ENCODE results near the gene ALDH1B1. TPM values are rescaled to one million over a fixed set of nuclear protein-coding genes. Genes with fewer than 3 reads are reported as not detected.

The ALDH1B1 gene
- total and polyA plus RNA-seq, 10 of the 15 experiments (the other 5 are each of a cell fraction or from before 2014, with no cell fraction given) = 8.6 to 38.5 (median 30.9) TPM

DNA sequence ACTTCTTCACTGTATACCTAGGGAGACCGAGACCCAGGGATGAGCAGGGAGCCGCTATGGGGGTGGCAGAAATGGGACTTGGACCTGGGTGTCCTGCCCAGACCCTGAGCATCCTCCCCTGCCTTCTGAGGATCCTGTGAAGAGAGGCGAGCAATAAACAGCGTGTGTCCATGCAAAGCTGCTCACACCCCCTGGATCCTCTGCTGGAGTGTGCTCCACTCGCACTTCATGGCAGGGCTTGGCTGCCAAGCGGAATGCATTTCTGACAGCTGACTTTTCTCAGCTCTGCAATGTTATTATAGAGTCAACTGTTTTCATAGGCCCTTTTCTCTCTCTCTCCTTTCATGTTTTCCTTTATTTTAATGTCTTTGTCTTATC is 31.0 kb upstream of the ALDH1B1 start:
- Histone ChIP-seq H3K4me1 (ENCODE audit: control insufficient read depth, insufficient read depth, low read length) (no peaks in the 10 kb centered on the region), H3K9me3 (replicated peaks; ENCODE audit: control insufficient read depth, insufficient read depth, low read length) (no peaks in the 10 kb centered on the region), H2AFZ (ENCODE audit: control insufficient read depth, low read depth, low read length) (no peak overlapping the region), H3K27me3 (replicated peaks in 1 of 2; ENCODE audit: control insufficient read depth in 2 of 2, insufficient read depth in 2 of 2, low read length in 1 of 2) (no peaks in the 10 kb centered on the region), H3K4me3 (no peak overlapping the region), H4K20me1 (ENCODE audit: control insufficient read depth, insufficient read depth) (no peaks in the 10 kb centered on the region), H3K9ac (ENCODE audit: control insufficient read depth, insufficient read depth, low read length) (no peak overlapping the region), H3K27ac (ENCODE audit: control insufficient read depth, insufficient read depth) (no peak overlapping the region), H3K4me2 (ENCODE audit: control insufficient read depth, insufficient read depth) (no peak overlapping the region), H3K79me2 (ENCODE audit: control insufficient read depth, insufficient read depth, low read length) (no peaks in the 10 kb centered on the region), H3K36me3 (ENCODE audit: control insufficient read depth in 2 of 2, insufficient read depth in 2 of 2, low read length in 1 of 2) (no peaks in the 10 kb centered on the region)
- POLR2A ChIA-PET = no interaction called here
- 39% methylated on average over 6 of the region's 6 CpGs for WGBS (ENCODE audit: insufficient coverage, insufficient replicate concordance, low lambda C conversion rate, missing lambda C conversion rate)
- BruUV-seq (replicated peaks) = no TSS peak
- ATAC-seq (no peak), DNase-seq (ENCODE audit: low read depth, low spot score) (no peak), FAIRE-seq (no peak)
- intact Hi-C loops (cut with micrococcal nuclease; ENCODE audit: unreplicated experiment) (no loop called here), in situ Hi-C loops (cut with MboI) (loop anchor here (5.0 kb wide), 1 partner anchor 449 kb away; no protein-coding TSS in a partner anchor)
- SMC1A ChIA-PET (ENCODE audit: uncharacterized antibody, unreplicated experiment) = interaction anchor here (0.7 to 4.9 kb wide), 9 partner anchors 9 to 1509 kb away, joined by 3 to 35 read pairs (median 3); no protein-coding TSS in a partner anchor
- CTCF ChIA-PET = interaction anchor here (0.9 to 10.7 kb wide), 5 partner anchors 27 to 449 kb away, joined by 3 to 120 read pairs (median 8); partner anchors contain the start of gene SHB
- RAD21 ChIA-PET (ENCODE audit: unreplicated experiment) = interaction anchor here (1.3 to 5.4 kb wide), 6 partner anchors 252 to 448 kb away, joined by 3 to 31 read pairs (median 6); no protein-coding TSS in a partner anchor
- TF ChIP-seq CREB1 (IDR thresholded peaks at IDR 0.05; ENCODE audit: low read depth) (no peak), YY1 (IDR thresholded peaks at IDR 0.05; ENCODE audit: low read depth, low read length) (no peak), FOXM1 (IDR thresholded peaks at IDR 0.05; ENCODE audit: low read depth, low read length) (no peak), SRF (IDR thresholded peaks at IDR 0.05; ENCODE audit: low read depth in 2 of 2, low read length in 2 of 2) (no peak), ESRRA (IDR thresholded peaks at IDR 0.05; ENCODE audit: low read length) (no peak), TARDBP (IDR thresholded peaks at IDR 0.05; ENCODE audit: borderline replicate concordance) (no peak)
- TF ChIP-seq, protein P1, sequence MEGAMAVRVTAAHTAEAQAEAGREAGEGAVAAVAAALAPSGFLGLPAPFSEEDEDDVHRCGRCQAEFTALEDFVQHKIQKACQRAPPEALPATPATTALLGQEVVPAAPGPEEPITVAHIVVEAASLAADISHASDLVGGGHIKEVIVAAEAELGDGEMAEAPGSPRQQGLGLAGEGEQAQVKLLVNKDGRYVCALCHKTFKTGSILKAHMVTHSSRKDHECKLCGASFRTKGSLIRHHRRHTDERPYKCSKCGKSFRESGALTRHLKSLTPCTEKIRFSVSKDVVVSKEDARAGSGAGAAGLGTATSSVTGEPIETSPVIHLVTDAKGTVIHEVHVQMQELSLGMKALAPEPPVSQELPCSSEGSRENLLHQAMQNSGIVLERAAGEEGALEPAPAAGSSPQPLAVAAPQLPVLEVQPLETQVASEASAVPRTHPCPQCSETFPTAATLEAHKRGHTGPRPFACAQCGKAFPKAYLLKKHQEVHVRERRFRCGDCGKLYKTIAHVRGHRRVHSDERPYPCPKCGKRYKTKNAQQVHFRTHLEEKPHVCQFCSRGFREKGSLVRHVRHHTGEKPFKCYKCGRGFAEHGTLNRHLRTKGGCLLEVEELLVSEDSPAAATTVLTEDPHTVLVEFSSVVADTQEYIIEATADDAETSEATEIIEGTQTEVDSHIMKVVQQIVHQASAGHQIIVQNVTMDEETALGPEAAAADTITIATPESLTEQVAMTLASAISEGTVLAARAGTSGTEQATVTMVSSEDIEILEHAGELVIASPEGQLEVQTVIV (IDR thresholded peaks at IDR 0.05; ENCODE audit: borderline replicate concordance, partially characterized antibody) = no peak
- TF ChIP-seq, protein P2, sequence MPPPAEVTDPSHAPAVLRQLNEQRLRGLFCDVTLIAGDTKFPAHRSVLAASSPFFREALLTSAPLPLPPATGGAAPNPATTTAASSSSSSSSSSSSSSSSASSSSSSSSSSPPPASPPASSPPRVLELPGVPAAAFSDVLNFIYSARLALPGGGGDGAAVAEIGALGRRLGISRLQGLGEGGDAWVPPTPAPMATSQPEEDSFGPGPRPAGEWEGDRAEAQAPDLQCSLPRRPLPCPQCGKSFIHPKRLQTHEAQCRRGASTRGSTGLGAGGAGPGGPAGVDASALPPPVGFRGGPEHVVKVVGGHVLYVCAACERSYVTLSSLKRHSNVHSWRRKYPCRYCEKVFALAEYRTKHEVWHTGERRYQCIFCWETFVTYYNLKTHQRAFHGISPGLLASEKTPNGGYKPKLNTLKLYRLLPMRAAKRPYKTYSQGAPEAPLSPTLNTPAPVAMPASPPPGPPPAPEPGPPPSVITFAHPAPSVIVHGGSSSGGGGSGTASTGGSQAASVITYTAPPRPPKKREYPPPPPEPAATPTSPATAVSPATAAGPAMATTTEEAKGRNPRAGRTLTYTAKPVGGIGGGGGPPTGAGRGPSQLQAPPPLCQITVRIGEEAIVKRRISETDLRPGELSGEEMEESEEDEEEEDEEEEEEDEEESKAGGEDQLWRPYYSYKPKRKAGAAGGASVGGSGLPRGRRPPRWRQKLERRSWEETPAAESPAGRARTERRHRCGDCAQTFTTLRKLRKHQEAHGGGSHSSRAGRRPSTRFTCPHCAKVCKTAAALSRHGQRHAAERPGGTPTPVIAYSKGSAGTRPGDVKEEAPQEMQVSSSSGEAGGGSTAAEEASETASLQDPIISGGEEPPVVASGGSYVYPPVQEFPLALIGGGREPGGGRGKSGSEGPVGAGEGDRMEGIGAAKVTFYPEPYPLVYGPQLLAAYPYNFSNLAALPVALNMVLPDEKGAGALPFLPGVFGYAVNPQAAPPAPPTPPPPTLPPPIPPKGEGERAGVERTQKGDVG (CRISPR knock-in tag; IDR thresholded peaks at IDR 0.05) = no peak
- TF ChIP-seq, protein P3, sequence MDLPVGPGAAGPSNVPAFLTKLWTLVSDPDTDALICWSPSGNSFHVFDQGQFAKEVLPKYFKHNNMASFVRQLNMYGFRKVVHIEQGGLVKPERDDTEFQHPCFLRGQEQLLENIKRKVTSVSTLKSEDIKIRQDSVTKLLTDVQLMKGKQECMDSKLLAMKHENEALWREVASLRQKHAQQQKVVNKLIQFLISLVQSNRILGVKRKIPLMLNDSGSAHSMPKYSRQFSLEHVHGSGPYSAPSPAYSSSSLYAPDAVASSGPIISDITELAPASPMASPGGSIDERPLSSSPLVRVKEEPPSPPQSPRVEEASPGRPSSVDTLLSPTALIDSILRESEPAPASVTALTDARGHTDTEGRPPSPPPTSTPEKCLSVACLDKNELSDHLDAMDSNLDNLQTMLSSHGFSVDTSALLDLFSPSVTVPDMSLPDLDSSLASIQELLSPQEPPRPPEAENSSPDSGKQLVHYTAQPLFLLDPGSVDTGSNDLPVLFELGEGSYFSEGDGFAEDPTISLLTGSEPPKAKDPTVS (IDR thresholded peaks at IDR 0.05; ENCODE audit: low read depth, low read length) = no peak
